Middle frontal gyrus (tissue), 1 donor: ENCODE results near the gene SYNGR4.
"Not testable (repeated sequence)": the region's sequence is repeated elsewhere in the genome, so short reads cannot be mapped to it uniquely, and the experiment has no call there.

ENCODE experiments used
- DNase-seq: peaks from one replicate; pipeline ENCODE4 v3.0.0-alpha.2; 2015; ENCODE audit warnings: low spot score; ENCODE audit errors: extremely low spot score

SYNGR4 gene

GRCh38 chr19:48371367-48371766 lies 7.2 kb downstream of the SYNGR4 start:
- no peak for DNase-seq

GRCh38 chr19:48371771-48372170 lies 7.6 kb downstream of the SYNGR4 start:
- DNase-seq, result not testable (repeated sequence)

- DNase-seq, result no peak
Observed at GRCh38 chr19:48372904-48373303, 8.7 kb downstream of the SYNGR4 start.

GRCh38 chr19:48373567-48373966 lies 9.4 kb downstream of the SYNGR4 start:
- DNase-seq, result no peak

- DNase-seq, result no peak
Observed at GRCh38 chr19:48378194-48378570, 14.0 kb downstream of the SYNGR4 start.

GRCh38 chr19:48379058-48379457 lies 14.9 kb downstream of the SYNGR4 start:
- no peak for DNase-seq

- no peak for DNase-seq
Observed at GRCh38 chr19:48381178-48381950, 17.2 kb downstream of the SYNGR4 start.

- DNase-seq, result no peak
Observed at GRCh38 chr19:48382286-48382685, 18.1 kb downstream of the SYNGR4 start.

- no peak for DNase-seq
Observed at GRCh38 chr19:48385461-48386087, 21.4 kb downstream of the SYNGR4 start.

GRCh38 chr19:48386981-48387380 lies 22.8 kb downstream of the SYNGR4 start:
- no peak for DNase-seq

- DNase-seq, result no peak
Observed at GRCh38 chr19:48390188-48391099, 26.3 kb downstream of the SYNGR4 start.

GRCh38 chr19:48391100-48392005 lies 27.2 kb downstream of the SYNGR4 start, which contains the start of gene KDELR1:
KDELR1 (minus strand) TSS chr19:48391551; CDS start chr19:48391358, 193 bp downstream.
- DNase-seq, result peak; percentile 42

GRCh38 chr19:48392006-48392344 lies 27.8 kb downstream of the SYNGR4 start:
- DNase-seq, result not testable (repeated sequence)

GRCh38 chr19:48392860-48393558 lies 28.8 kb downstream of the SYNGR4 start:
- DNase-seq, result no peak

- no peak for DNase-seq
Observed at GRCh38 chr19:48393559-48394330, 29.6 kb downstream of the SYNGR4 start, which contains the start of gene GRIN2D. GRIN2D (plus strand) TSS chr19:48393668; CDS start chr19:48398393, 4,725 bp downstream.

GRCh38 chr19:48394331-48395169 lies 30.4 kb downstream of the SYNGR4 start:
- no peak for DNase-seq

- DNase-seq, result no peak
Observed at GRCh38 chr19:48395170-48395455, 30.9 kb downstream of the SYNGR4 start.

GRCh38 chr19:48395499-48395898 lies 31.3 kb downstream of the SYNGR4 start:
- no peak for DNase-seq
